Sigmoid colon (tissue), 7 donors: Measurements from ENCODE around the gene GPR39. TPM values are rescaled to one million over a fixed set of nuclear protein-coding genes. Genes with fewer than 3 reads are reported as not detected.

Experiments used
- DNase-seq: peaks from one replicate; pipeline ENCODE4 v3.0.0-alpha.2; 2019
- H3K27ac ChIP-seq, 4 donors: fragments of 200-600 bp; sonication (generic); one replicate each; pipeline ENCODE4 v1.5.1; 2016 to 2019; ENCODE audit warnings: mild to moderate bottlenecking in 1 of 4
- H3K27me3 ChIP-seq, 3 donors: fragments of 200-600 bp; sonication (generic); one replicate each; pipeline ENCODE4 v1.5.1; 2019; ENCODE audit warnings: mild to moderate bottlenecking in 1 of 3
- H3K36me3 ChIP-seq, 4 donors: fragments of 200-600 bp; sonication (generic); one replicate each; pipeline ENCODE4 v1.5.1; 2016 to 2019
- H3K4me1 ChIP-seq, 4 donors: fragments of 200-600 bp; sonication (generic); one replicate each; pipeline ENCODE4 v1.5.1; 2017 to 2019
- H3K4me3 ChIP-seq, 4 donors: fragments of 200-600 bp; sonication (generic); one replicate each; pipeline ENCODE4 v1.5.1; 2017 to 2019; ENCODE audit warnings: mild to moderate bottlenecking in 2 of 4, moderate library complexity in 1 of 4
- H3K9me3 ChIP-seq, 4 donors: fragments of 200-600 bp in 3 of 4; sonication (generic) in 3 of 4; one replicate each; pipeline versions ENCODE4 v1.5.1 to v1.6.1; 2013 to 2019
- CTCF ChIP-seq, 4 experiments: fragments of 450-650 bp in 3 of 4; fragments of 200-600 bp in 1 of 4; IDR thresholded peaks; one replicate each; pipeline ENCODE4 v1.5.1; 2016 to 2019; ENCODE audit warnings: antibody characterized with exemption in 4 of 4, mild to moderate bottlenecking in 3 of 4, moderate library complexity in 2 of 4
- EP300 ChIP-seq, 4 donors: sonication (generic); formaldehyde crosslinking; IDR thresholded peaks; one replicate each; pipeline ENCODE4 v1.6.1; 2017; ENCODE audit warnings: antibody characterized with exemption in 4 of 4
- POLR2A ChIP-seq, 2 donors: fragments of 450-650 bp; IDR thresholded peaks; one replicate each; pipeline ENCODE4 v1.6.1; 2016; ENCODE audit warnings: antibody characterized with exemption in 2 of 2, mild to moderate bottlenecking in 2 of 2, moderate library complexity in 2 of 2
- POLR2AphosphoS5 ChIP-seq, 4 donors: sonication (generic); formaldehyde crosslinking; IDR thresholded peaks; one replicate each; pipeline ENCODE4 v1.6.1; 2017; ENCODE audit warnings: antibody characterized with exemption in 4 of 4
- WGBS, 2 donors: extraction: QIAGEN DNeasy Blood & Tissue Kit; methylation state at CpG; one replicate each; pipeline ENCODE4 v1.1.7; 2013; 5-methylcytosine and 5-hydroxymethylcytosine counted together
- intact Hi-C: fragments of 100-400 bp; cut with DNase I; formaldehyde crosslinking; loops from one replicate; pipeline ENCODE4 v1.15.1; 2023
- polyA plus RNA-seq, 3 donors: library from polyadenylated mRNA; stranded (reverse); fragments of 200-250 nt; gene quantifications; one replicate each; pipeline ENCODE4 v1.2.3, GENCODE V29; 2013
- total RNA-seq, 4 donors: library from RNA; depleted of rRNA; stranded (reverse); fragments of >200 nt; gene quantifications; one replicate each; pipeline ENCODE4 v1.1.0, GENCODE V29; 2016
- donor health status: healthy with polysubstance abuse.
- donor health status: Bipolar disorder and iron deficiency.
- donor health status: healthy.

The GPR39 gene
- total and polyA plus RNA-seq, 7 donors: 0.28 to 7.7 (median 1.6) TPM; not detected in 1

GRCh38 chr2:132559326-132559725 lies 142.7 kb downstream of the GPR39 start:
- H3K4me1 ChIP-seq: no peaks in the 10 kb centered on the region
- WGBS, 2 donors: 90 to 94% methylated on average over 12 of the region's 12 CpGs
- H3K9me3 ChIP-seq: no peaks in the 10 kb centered on the region
- DNase-seq: no peak
- no peak overlapping the region for H3K27ac ChIP-seq
- TF ChIP-seq CTCF (IDR thresholded peaks at IDR 0.05): no peak
- H3K27me3 ChIP-seq: no peaks in the 10 kb centered on the region
- no peak overlapping the region for H3K4me3 ChIP-seq
- intact Hi-C loops: no loop called here
- no peaks in the 10 kb centered on the region for H3K36me3 ChIP-seq

GRCh38 chr2:132559921-132560320 lies 143.3 kb downstream of the GPR39 start:
- H3K4me1 ChIP-seq: no peaks in the 10 kb centered on the region
- H3K36me3 ChIP-seq: no peaks in the 10 kb centered on the region
- H3K27me3 ChIP-seq: no peaks in the 10 kb centered on the region
- no peak overlapping the region for H3K4me3 ChIP-seq
- intact Hi-C loops: no loop called here
- no peak for DNase-seq
- 90 to 91% methylated on average over 2 of the region's 2 CpGs for WGBS, 2 donors
- TF ChIP-seq POLR2A (IDR thresholded peaks at IDR 0.05): no peak
- TF ChIP-seq EP300 (IDR thresholded peaks at IDR 0.05): no peak
- H3K27ac ChIP-seq: no peak overlapping the region
- no peaks in the 10 kb centered on the region for H3K9me3 ChIP-seq

GRCh38 chr2:132560562-132560961 lies 144.0 kb downstream of the GPR39 start:
- H3K4me3 ChIP-seq: no peak overlapping the region
- no peaks in the 10 kb centered on the region for H3K36me3 ChIP-seq
- no peak overlapping the region for H3K27ac ChIP-seq
- no peaks in the 10 kb centered on the region for H3K4me1 ChIP-seq
- intact Hi-C loops: no loop called here
- H3K9me3 ChIP-seq: no peaks in the 10 kb centered on the region
- 85 to 90% methylated on average over 2 of the region's 2 CpGs for WGBS, 2 donors
- TF ChIP-seq CTCF (IDR thresholded peaks at IDR 0.05) (no peak), EP300 (IDR thresholded peaks at IDR 0.05) (no peak), POLR2AphosphoS5 (IDR thresholded peaks at IDR 0.05) (no peak), POLR2A (IDR thresholded peaks at IDR 0.05) (no peak)
- no peak for DNase-seq
- H3K27me3 ChIP-seq: no peaks in the 10 kb centered on the region

GRCh38 chr2:132562245-132562644 lies 145.6 kb downstream of the GPR39 start:
- intact Hi-C loops: no loop called here
- H3K36me3 ChIP-seq: no peaks in the 10 kb centered on the region
- TF ChIP-seq POLR2A (IDR thresholded peaks at IDR 0.05) (no peak), EP300 (IDR thresholded peaks at IDR 0.05) (no peak), POLR2AphosphoS5 (IDR thresholded peaks at IDR 0.05) (no peak), CTCF (IDR thresholded peaks at IDR 0.05) (no peak)
- 90 to 91% methylated on average over 4 of the region's 4 CpGs for WGBS, 2 donors
- DNase-seq: no peak
- no peaks in the 10 kb centered on the region for H3K4me1 ChIP-seq
- no peaks in the 10 kb centered on the region for H3K9me3 ChIP-seq
- no peak overlapping the region for H3K4me3 ChIP-seq
- H3K27me3 ChIP-seq: no peaks in the 10 kb centered on the region
- no peak overlapping the region for H3K27ac ChIP-seq

- Histone ChIP-seq H3K27ac (no peak overlapping the region), H3K4me1 (no peaks in the 10 kb centered on the region), H3K36me3 (no peaks in the 10 kb centered on the region), H3K4me3 (no peak overlapping the region), H3K27me3 (no peaks in the 10 kb centered on the region), H3K9me3 (no peaks in the 10 kb centered on the region)
- TF ChIP-seq CTCF (IDR thresholded peaks at IDR 0.05) (no peak), POLR2A (IDR thresholded peaks at IDR 0.05) (no peak), EP300 (IDR thresholded peaks at IDR 0.05) (no peak), POLR2AphosphoS5 (IDR thresholded peaks at IDR 0.05) (no peak)
- no peak for DNase-seq
- intact Hi-C loops: no loop called here
- WGBS, 2 donors: 92 to 96% methylated on average over 2 of the region's 2 CpGs
These were observed 147.5 kb downstream of the GPR39 start for GRCh38 chr2:132564065-132564464.
